Adrenal gland (tissue), 12 donors: Measurements from ENCODE around the gene CYB5R3. TPM values are rescaled to one million over a fixed set of nuclear protein-coding genes. Genes with fewer than 3 reads are reported as not detected.
A peak's percentile ranks its signal among the peaks of the same experiment; 100 is the strongest.
"Not testable (repeated sequence)": the region's sequence is repeated elsewhere in the genome, so short reads cannot be mapped to it uniquely, and the experiment has no call there.

Experiments
- DNase-seq, 7 donors: peaks; one replicate each; pipeline ENCODE4 v3.0.0-alpha.2; 2019 to 2020
- H3K27ac ChIP-seq, 5 donors: fragments of 200-600 bp; sonication (generic) in 4 of 5; 1 replicate in 3 of 5; 2 replicates in 2 of 5; pipeline versions ENCODE4 v1.5.1 to v1.8.0; 2016 to 2020; ENCODE audit warnings: mild to moderate bottlenecking in 1 of 5
- H3K27me3 ChIP-seq: fragments of 200-600 bp; 2 replicates; pipeline ENCODE4 v1.8.0; 2021
- H3K36me3 ChIP-seq, 2 donors: fragments of 200-600 bp; replicated peaks in 1 of 2; 1 replicate in 1 of 2; 2 replicates in 1 of 2; pipeline versions ENCODE4 v1.5.1 to v1.8.0; 2018 to 2022
- H3K4me1 ChIP-seq, 2 donors: fragments of 200-600 bp; replicated peaks in 1 of 2; 1 replicate in 1 of 2; 2 replicates in 1 of 2; pipeline versions ENCODE4 v1.5.1 to v1.8.0; 2018 to 2021
- H3K4me3 ChIP-seq, 4 donors: fragments of 200-600 bp; sonication (generic) in 3 of 4; one replicate each; pipeline ENCODE4 v1.5.1; 2016 to 2018
- H3K9me3 ChIP-seq, 3 donors: fragments of 200-600 bp; sonication (generic) in 1 of 3; replicated peaks in 1 of 3; 1 replicate in 2 of 3; 2 replicates in 1 of 3; pipeline versions ENCODE4 v1.5.1 to v1.8.0; 2016 to 2021
- CTCF ChIP-seq, 6 experiments: fragments of 450-650 bp in 4 of 6; fragments of 200-600 bp in 2 of 6; sonication (generic) in 1 of 6; IDR thresholded peaks; 1 replicate in 5 of 6; 2 replicates in 1 of 6; pipeline versions ENCODE4 v1.5.1 to v1.8.0; 2016 to 2021; ENCODE audit warnings: antibody characterized with exemption in 6 of 6, mild to moderate bottlenecking in 2 of 6, moderate library complexity in 1 of 6
- POLR2A ChIP-seq, 2 donors: fragments of 450-650 bp; IDR thresholded peaks; one replicate each; pipeline ENCODE4 v1.6.1; 2017; ENCODE audit warnings: antibody characterized with exemption in 2 of 2, mild to moderate bottlenecking in 2 of 2, moderate library complexity in 1 of 2
- WGBS, 4 donors: extraction: QIAGEN DNeasy Blood & Tissue Kit in 2 of 4; methylation state at CpG; one replicate each; pipeline versions ENCODE4 v1.1.5 to v1.1.7; 2013 to 2017; 5-methylcytosine and 5-hydroxymethylcytosine counted together
- intact Hi-C, 2 donors: fragments of 100-400 bp; cut with DNase I; formaldehyde crosslinking; loops; one replicate each; pipeline versions ENCODE4 v1.14.1 to v1.15.0; 2022 to 2023
- polyA plus RNA-seq, 3 donors: library from polyadenylated mRNA; stranded (reverse); fragments of 200-250 nt in 2 of 3; fragments of 350-450 nt in 1 of 3; fragmentation: Illumina TruSeq in 1 of 3; extraction: RNeasy Lipid Tissue Mini Kit (QIAGEN cat#74804) in 1 of 3; gene quantifications; one replicate each; pipeline ENCODE4 v1.2.3, GENCODE V29; 2013 to 2014
- total RNA-seq, 9 donors: library from RNA; depleted of rRNA in 4 of 9; stranded (reverse); fragments of >200 nt in 4 of 9; fragments of 120-200 nt in 1 of 9; fragmentation: NEBNext Ultra II Directional in 1 of 9; extraction: Animal tissue kit (Norgen Biotek cat#: 25700) in 1 of 9; gene quantifications; one replicate each; pipeline versions ENCODE4 v1.1.0 to v1.2.4, GENCODE V29; 2013 to 2023
- donor health status: healthy with polysubstance abuse.
- donor health status: Bipolar disorder and iron deficiency.
- donor health status: DM: yes; HTN: yes; CAD: no.
- donor health status: DM: no; HTN: no; CAD: no.
- donor health status: DM: no; HTN: no; CAD: no.
- donor health status: DM: yes; HTN: yes; CAD: no.

CYB5R3 gene
- total and polyA plus RNA-seq, 12 donors = 101 to 578 (median 251) TPM

DNA sequence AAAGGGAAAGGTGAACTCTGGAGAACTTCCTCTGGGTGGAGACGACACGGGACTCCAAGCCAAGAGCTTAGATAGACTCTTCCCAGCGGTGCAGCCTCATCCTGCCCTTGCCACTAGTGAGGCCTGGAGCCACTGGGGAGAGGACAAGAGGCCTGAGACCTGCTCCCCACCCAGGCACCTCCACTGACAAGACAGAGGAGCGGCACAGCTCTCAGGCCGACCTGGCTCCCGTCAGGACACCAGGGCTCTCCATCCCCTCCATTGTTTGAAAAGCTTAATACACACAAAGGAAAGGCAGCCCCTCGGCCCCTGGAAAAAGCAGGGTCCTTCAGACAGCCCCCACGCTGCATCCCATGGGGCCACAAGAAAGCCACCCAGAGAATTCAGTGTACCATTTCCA, 64.1 kb downstream of the CYB5R3 start:
- WGBS, 4 donors = 79 to 89% (median 86%) methylated on average over 7 to 8 of the region's 8 CpGs
- no peak for DNase-seq
- Histone ChIP-seq H3K27ac (no peak overlapping the region), H3K36me3 (peaks cover 0 to 62% of the 10 kb centered on the region in 2 donors), H3K4me3 (no peak overlapping the region), H3K27me3 (no peaks in the 10 kb centered on the region), H3K9me3 (no peaks in the 10 kb centered on the region), H3K4me1 (peaks cover 0 to 9% of the 10 kb centered on the region in 2 donors)
- intact Hi-C loops = no loop called here
- no peak for TF ChIP-seq POLR2A (IDR thresholded peaks at IDR 0.05)
- TF ChIP-seq CTCF (IDR thresholded peaks at IDR 0.05) = no peak

GRCh38 chr22:42584364-42584940, 64.7 kb downstream of the CYB5R3 start:
- no peaks in the 10 kb centered on the region for H3K9me3 ChIP-seq
- 88 to 100% (median 94%) methylated on average over 4 of the region's 4 CpGs for WGBS, 4 donors
- no peak overlapping the region for H3K4me3 ChIP-seq
- H3K36me3 ChIP-seq = peaks cover 0 to 56% of the 10 kb centered on the region in 2 donors
- H3K27ac ChIP-seq = no peak overlapping the region
- no peaks in the 10 kb centered on the region for H3K27me3 ChIP-seq
- H3K4me1 ChIP-seq = peaks cover 0 to 9% of the 10 kb centered on the region in 2 donors
- DNase-seq = no peak
- intact Hi-C loops = no loop called here
- TF ChIP-seq POLR2A (IDR thresholded peaks at IDR 0.05) = no peak
- TF ChIP-seq CTCF (IDR thresholded peaks at IDR 0.05) = no peak

DNA sequence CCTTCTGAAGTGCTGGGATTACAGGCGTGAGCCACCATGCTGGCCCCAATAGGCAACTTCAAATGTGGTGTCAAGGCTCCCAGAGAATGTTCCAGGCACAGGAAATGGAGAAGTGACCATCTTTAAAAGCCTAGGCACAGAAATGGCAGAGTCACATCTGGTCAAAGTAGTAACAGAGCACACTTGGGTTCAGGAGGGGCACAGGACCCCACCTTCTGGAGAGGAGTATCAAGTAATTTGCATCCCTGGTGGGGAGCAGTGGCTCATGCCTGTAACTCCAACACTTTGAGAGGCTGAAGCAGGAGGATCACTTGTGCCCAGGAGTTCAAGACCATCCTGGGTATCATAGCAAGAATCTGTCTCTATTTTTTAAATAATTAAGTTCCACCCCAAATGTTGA, 66.2 kb downstream of the CYB5R3 start:
- no peak for TF ChIP-seq CTCF (IDR thresholded peaks at IDR 0.05)
- no peak for TF ChIP-seq POLR2A (IDR thresholded peaks at IDR 0.05)
- Histone ChIP-seq H3K27me3 (no peaks in the 10 kb centered on the region), H3K27ac (no peak overlapping the region), H3K9me3 (no peaks in the 10 kb centered on the region), H3K4me3 (no peak overlapping the region), H3K4me1 (peaks cover 1 to 9% of the 10 kb centered on the region in 2 donors), H3K36me3 (peaks cover 0 to 51% of the 10 kb centered on the region in 2 donors)
- 86 to 100% (median 93%) methylated on average over 1 of the region's 1 CpG for WGBS, 4 donors
- DNase-seq = no peak
- intact Hi-C loops = no loop called here

GRCh38 chr22:42581762-42582716, 67.2 kb downstream of the CYB5R3 start:
- H3K4me3 ChIP-seq = peak overlapping the region in 3 of 4 donors; percentile 56 to 87 (median 81)
- H3K4me1 ChIP-seq = peaks cover 3 to 9% of the 10 kb centered on the region in 2 donors
- peak overlapping the region in 2 of 5 donors; percentile 41 to 50 for H3K27ac ChIP-seq
- 6 to 53% (median 10%) methylated on average over 6 to 64 of the region's 64 CpGs for WGBS, 4 donors
- peak; percentile 79 to 87 (median 81) for DNase-seq
- peaks cover 0 to 49% of the 10 kb centered on the region in 2 donors for H3K36me3 ChIP-seq
- H3K27me3 ChIP-seq = no peaks in the 10 kb centered on the region
- TF ChIP-seq POLR2A (IDR thresholded peaks at IDR 0.05) (peak in 1 of 2 donors; percentile 32), CTCF (IDR thresholded peaks at IDR 0.05) (no peak)
- intact Hi-C loops = no loop called here
- no peaks in the 10 kb centered on the region for H3K9me3 ChIP-seq

GRCh38 chr22:42581194-42581761, 67.9 kb downstream of the CYB5R3 start:
- H3K27me3 ChIP-seq, H3K4me1 ChIP-seq, DNase-seq, H3K9me3 ChIP-seq, intact Hi-C loops: not testable (repeated sequence)
- Histone ChIP-seq H3K4me3 (peak overlapping the region in 3 of 4 donors; percentile 56 to 87 (median 81)), H3K27ac (peak overlapping the region in 2 of 5 donors; percentile 41 to 50), H3K36me3 (peaks cover 0 to 42% of the 10 kb centered on the region in 2 donors)
- 0 to 1% (median 1%) methylated on average over 9 to 10 of the region's 22 CpGs; no CpG with 5 or more reads in 1 of the 4 donors for WGBS, 4 donors

- H3K27ac ChIP-seq, H3K27me3 ChIP-seq, H3K9me3 ChIP-seq, DNase-seq, intact Hi-C loops, H3K4me1 ChIP-seq, H3K4me3 ChIP-seq: not testable (repeated sequence)
- H3K36me3 ChIP-seq = peaks cover 0 to 30% of the 10 kb centered on the region in 2 donors
- WGBS, 4 donors = 80 to 90% (median 85%) methylated on average over 1 to 3 of the region's 4 CpGs
Measured at GRCh38 chr22:42580040-42580439, 69.2 kb downstream of the CYB5R3 start.
